GM21786 (cell line): Measurements from ENCODE around the gene GCG.

Experiments used
- ATAC-seq: cut with Tn5 transposase; IDR thresholded peaks from one replicate; pipeline ENCODE4 v1.9.1; 2021; ENCODE audit not compliant: unreplicated experiment

GCG gene

DNA sequence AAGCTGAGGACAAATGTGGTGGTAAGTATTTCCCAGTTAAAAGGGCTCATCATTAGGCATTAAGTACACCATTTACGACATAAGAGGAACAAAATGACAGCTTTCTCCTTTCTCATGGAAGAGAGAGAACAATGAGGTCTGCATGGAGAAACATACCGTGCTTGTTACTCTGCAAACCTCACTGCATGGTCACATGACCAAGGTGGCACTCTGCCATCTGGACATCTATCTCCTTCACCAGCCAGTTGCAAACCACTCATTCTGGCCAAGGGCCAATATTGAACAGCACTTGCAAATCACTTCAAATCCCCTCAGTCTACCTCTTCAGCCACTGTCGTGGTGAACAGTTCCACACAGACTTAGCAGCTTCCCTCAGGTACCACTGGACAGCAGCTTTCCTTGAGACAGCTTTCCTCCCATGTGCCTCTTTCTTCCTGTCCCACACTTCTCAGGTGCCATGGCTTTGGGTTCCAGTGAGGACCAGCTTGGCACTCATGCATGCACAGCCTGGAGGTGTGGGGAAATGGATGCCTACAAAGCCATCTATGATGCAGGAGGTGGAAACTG is 48.5 kb downstream of the GCG start:
- no peak for ATAC-seq

GRCh38 chr2:162100579-162100978 is 51.5 kb downstream of the GCG start:
- no peak for ATAC-seq

DNA sequence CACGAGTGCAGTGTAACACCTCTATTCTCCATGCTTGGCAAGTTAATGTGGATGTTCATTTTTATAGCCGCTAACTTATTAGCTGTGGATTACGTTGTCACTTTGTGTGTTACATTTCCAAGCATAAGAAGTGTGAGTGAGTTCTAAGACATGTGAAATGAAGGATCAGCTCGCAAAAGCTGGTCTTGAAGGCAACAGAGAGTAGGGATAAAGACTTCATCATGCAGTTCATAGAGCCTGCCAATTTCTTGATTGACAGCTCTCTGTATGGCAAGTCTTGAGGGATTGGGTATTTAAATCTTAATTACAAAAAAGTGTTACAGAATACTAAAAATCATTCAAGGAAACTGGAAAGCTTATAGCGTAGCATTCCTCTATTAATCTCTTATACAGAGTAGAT is 52.2 kb downstream of the GCG start:
- no peak for ATAC-seq
